22Rv1 (cell line): ENCODE results near the gene MSI2.

Source experiments
- ZFX ChIP-seq: fragments of 450-650 bp; IDR thresholded peaks from 2 replicates; pipeline ENCODE4 v1.6.1; 2017; ENCODE audit warnings: antibody characterized with exemption, borderline replicate concordance
- TF ChIP-seq, protein P1 (sequence below): fragments of 450-650 bp; IDR thresholded peaks from 2 replicates; pipeline ENCODE4 v1.5.1; 2017; ENCODE audit warnings: mild to moderate bottlenecking

GRCh38 chr17:57655553-57655952 lies 399.2 kb downstream of the MSI2 start:
- TF ChIP-seq, protein P1, sequence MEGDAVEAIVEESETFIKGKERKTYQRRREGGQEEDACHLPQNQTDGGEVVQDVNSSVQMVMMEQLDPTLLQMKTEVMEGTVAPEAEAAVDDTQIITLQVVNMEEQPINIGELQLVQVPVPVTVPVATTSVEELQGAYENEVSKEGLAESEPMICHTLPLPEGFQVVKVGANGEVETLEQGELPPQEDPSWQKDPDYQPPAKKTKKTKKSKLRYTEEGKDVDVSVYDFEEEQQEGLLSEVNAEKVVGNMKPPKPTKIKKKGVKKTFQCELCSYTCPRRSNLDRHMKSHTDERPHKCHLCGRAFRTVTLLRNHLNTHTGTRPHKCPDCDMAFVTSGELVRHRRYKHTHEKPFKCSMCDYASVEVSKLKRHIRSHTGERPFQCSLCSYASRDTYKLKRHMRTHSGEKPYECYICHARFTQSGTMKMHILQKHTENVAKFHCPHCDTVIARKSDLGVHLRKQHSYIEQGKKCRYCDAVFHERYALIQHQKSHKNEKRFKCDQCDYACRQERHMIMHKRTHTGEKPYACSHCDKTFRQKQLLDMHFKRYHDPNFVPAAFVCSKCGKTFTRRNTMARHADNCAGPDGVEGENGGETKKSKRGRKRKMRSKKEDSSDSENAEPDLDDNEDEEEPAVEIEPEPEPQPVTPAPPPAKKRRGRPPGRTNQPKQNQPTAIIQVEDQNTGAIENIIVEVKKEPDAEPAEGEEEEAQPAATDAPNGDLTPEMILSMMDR: no peak
- no peak for TF ChIP-seq ZFX
